BLaER1 (cell line): Measurements from ENCODE around the gene RWDD4.
"Not testable (repeated sequence)": the region's sequence is repeated elsewhere in the genome, so short reads cannot be mapped to it uniquely, and the experiment has no call there.

Source experiments
- H3K27ac ChIP-seq: shearing (Covaris generic); formaldehyde crosslinking; 2 replicates; pipeline ENCODE4 v1.8.1; 2022
- H3K27me3 ChIP-seq: shearing (Covaris generic); formaldehyde crosslinking; 2 replicates; pipeline ENCODE4 v1.8.1; 2022
- H3K36me3 ChIP-seq: shearing (Covaris generic); formaldehyde crosslinking; 2 replicates; pipeline ENCODE4 v1.8.1; 2022
- H3K4me1 ChIP-seq: shearing (Covaris generic); formaldehyde crosslinking; 2 replicates; pipeline ENCODE4 v1.8.1; 2022
- H3K4me2 ChIP-seq: shearing (Covaris generic); formaldehyde crosslinking; 2 replicates; pipeline ENCODE4 v1.8.1; 2022
- H3K4me3 ChIP-seq: shearing (Covaris generic); formaldehyde crosslinking; 2 replicates; pipeline ENCODE4 v1.8.1; 2022
- H3K9ac ChIP-seq: shearing (Covaris generic); formaldehyde crosslinking; 2 replicates; pipeline ENCODE4 v1.8.1; 2022
- H3K9me3 ChIP-seq: shearing (Covaris generic); formaldehyde crosslinking; 2 replicates; pipeline ENCODE4 v1.8.1; 2022
- H4K20me1 ChIP-seq: shearing (Covaris generic); formaldehyde crosslinking; 2 replicates; pipeline ENCODE4 v1.8.1; 2022
- Cebpa-rat ChIP-seq: shearing (Covaris generic); IDR thresholded peaks from 2 replicates; pipeline ENCODE4 v1.8.1; 2022

RWDD4 gene

DNA sequence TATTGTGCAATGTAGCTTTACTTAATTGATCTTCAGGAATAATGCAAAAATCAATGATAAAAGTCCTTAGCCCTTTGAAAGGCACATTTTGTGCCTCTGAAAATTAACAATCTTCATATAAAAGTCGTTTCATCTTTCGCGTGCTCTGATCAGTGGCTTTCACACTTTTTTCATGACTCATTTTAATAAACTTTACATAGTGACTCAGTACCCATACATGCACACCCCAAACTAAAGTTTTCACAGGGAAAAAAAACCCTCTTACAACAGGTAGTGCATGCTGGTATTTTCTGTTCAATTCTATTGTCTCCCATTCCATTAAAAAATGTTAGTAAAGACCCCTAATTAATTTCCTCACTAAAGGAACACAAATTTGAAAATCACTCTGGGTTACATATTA, 21.5 kb downstream of the RWDD4 start:
- Histone ChIP-seq H3K4me1 (no peaks in the 10 kb centered on the region), H3K27me3 (no peaks in the 10 kb centered on the region), H3K36me3 (peaks cover 11% of the 10 kb centered on the region), H4K20me1 (no peaks in the 10 kb centered on the region), H3K4me3 (no peak overlapping the region), H3K9me3 (peaks cover 2% of the 10 kb centered on the region; the same call in 1 of the 2 replicates), H3K9ac (no peak overlapping the region), H3K4me2 (no peak overlapping the region), H3K27ac (no peak overlapping the region)
- no peak for TF ChIP-seq Cebpa-rat

DNA sequence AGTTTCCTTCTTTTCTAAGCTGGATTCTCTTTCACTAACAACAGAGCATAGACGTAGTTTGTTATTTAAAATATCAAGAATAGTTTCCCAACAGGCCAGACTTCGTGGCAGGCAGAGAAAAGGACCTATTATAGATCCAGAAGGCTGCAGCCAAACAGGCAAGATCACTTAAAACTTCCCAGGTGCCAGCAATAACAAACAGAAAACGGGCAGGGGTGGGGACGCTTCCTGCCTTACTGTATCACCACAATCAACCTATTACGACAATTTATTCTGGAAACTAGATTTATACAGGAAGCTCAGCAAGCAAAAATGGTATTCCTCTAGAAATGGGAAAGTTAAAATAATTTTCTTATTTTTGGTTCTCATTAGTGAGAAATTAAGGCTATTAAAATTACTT, 22.1 kb downstream of the RWDD4 start:
- Histone ChIP-seq H3K9me3 (no peaks in the 10 kb centered on the region), H3K4me2 (no peak overlapping the region), H3K9ac (no peak overlapping the region), H3K27ac (no peak overlapping the region), H3K4me3 (no peak overlapping the region), H3K4me1 (no peaks in the 10 kb centered on the region), H3K36me3 (peaks cover 6% of the 10 kb centered on the region; the same call in 1 of the 2 replicates), H4K20me1 (no peaks in the 10 kb centered on the region), H3K27me3 (no peaks in the 10 kb centered on the region)
- no peak for TF ChIP-seq Cebpa-rat

DNA sequence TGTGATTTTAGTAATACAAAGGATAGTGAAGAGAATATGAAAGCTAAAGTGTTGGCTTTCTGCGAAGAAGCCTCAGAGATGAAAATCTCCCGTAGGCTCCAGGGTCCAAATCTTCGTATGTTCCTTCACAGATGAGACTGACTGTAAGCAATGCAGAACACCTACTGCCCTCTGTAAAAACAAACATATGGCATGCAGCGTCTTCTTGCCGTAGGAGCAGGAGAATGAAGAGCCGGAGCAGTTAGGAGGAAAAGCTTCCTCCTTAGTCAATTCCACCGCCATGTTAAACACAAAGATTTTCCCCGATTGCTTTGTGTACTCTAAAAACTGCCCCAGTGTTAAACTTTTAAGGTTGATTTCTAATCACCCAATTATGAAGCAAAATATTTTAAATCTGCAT, 22.5 kb downstream of the RWDD4 start:
- TF ChIP-seq Cebpa-rat, result no peak
- H3K9ac ChIP-seq, result no peak overlapping the region
- no peak overlapping the region for H3K27ac ChIP-seq

DNA sequence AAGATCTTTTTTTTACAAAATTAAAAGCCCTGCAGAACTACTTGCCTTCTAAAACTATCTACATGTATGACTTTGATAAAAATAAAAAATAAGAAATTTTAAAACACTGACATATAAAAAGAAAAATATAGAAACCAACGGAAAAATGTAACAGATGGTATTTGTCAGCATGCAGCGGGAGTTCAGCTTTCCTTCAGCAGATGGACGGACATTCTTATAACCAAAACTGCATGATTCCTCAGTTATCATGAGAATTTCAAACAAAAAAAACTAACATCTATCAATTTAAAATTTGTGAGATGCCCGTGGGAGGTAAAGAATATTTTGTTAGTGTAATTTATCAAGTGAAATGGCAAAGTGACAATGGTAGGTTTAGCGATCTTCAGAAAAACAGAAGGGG, 23.2 kb downstream of the RWDD4 start:
- no peak overlapping the region for H3K4me3 ChIP-seq
- no peaks in the 10 kb centered on the region for H4K20me1 ChIP-seq
- H3K9ac ChIP-seq, result no peak overlapping the region
- no peak for TF ChIP-seq Cebpa-rat
- H3K27me3 ChIP-seq, result no peaks in the 10 kb centered on the region
- no peak overlapping the region for H3K27ac ChIP-seq
- H3K4me2 ChIP-seq, result no peak overlapping the region
- H3K9me3 ChIP-seq, result no peaks in the 10 kb centered on the region
- H3K4me1 ChIP-seq, result no peaks in the 10 kb centered on the region
- H3K36me3 ChIP-seq, result peaks cover 5% of the 10 kb centered on the region; the same call in 1 of the 2 replicates

More for the DNA sequence above, 22.5 kb downstream of the RWDD4 start:
- H3K9me3 ChIP-seq, result no peaks in the 10 kb centered on the region
- H3K27me3 ChIP-seq, result no peaks in the 10 kb centered on the region
- H3K4me3 ChIP-seq, result no peak overlapping the region
- no peaks in the 10 kb centered on the region for H4K20me1 ChIP-seq
- no peak overlapping the region for H3K4me2 ChIP-seq
- no peaks in the 10 kb centered on the region for H3K4me1 ChIP-seq
- H3K36me3 ChIP-seq, result peaks cover 5% of the 10 kb centered on the region; the same call in 1 of the 2 replicates

DNA sequence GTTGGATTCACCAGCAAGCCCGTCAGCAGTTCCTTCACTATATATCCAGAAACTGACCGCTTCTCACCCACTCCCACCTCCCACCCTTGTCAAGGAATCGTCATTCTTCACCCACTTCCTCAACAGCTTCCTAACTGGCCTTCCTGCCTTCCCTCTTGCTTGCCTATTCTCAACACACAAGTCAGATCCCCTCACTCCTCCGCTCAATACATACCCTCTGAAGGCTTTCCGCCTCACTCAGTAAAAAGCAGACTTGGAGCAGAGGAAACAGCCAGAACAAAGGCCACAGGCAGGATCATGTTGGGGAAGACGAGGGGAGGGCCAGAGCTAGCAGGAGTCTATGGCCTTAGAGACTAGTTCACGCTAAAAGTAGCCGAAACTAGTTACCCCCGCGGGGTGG, 23.7 kb downstream of the RWDD4 start:
- Histone ChIP-seq H4K20me1 (no peaks in the 10 kb centered on the region), H3K27me3 (no peaks in the 10 kb centered on the region), H3K9ac (no peak overlapping the region), H3K36me3 (peaks cover 5% of the 10 kb centered on the region; the same call in 1 of the 2 replicates), H3K4me2 (no peak overlapping the region), H3K4me3 (no peak overlapping the region), H3K9me3 (no peaks in the 10 kb centered on the region), H3K27ac (no peak overlapping the region), H3K4me1 (no peaks in the 10 kb centered on the region)
- no peak for TF ChIP-seq Cebpa-rat

DNA sequence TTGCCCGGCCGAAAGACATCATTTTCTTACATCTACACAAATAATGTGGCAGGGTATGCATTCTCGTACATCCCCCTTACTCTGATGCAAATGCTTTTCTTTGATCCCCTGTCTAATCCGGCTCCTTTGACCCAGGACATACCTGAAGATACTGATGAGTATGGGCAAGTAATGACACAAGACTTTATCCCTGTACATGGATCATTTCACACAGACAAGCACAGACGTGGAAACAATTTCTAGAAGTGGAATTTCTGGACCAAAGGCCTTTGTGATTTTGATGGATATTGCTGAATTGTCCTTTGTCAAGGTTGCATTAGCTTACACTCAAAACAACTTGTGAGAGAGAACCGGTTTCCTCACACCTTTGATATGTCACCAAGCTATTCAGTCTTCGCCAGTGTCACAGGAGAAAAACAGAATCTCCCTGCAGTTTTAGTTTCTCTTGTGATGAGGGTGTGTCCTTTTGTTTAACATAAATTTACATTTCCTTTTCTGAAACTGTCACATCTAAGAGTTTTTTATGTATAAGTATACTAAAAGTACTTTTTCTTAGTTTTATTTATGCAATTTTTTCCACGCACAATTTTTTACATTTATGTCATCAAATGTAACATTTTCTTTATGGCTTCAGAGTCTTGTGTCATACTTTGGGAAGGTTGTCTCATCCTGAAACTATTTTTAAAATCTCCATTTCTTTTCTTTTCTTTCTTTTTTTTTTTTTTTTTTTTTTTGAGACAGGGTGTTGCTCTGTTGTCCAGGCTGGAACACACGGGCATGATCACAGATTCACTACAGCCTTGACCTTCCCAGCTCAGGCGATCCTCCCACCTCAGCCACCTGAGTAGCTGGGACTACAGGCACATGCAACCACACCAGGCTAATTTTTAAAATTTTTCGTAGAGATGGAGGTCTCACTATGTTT, 25.2 kb downstream of the RWDD4 start:
- H3K9ac ChIP-seq, result no peak overlapping the region
- no peaks in the 10 kb centered on the region for H3K9me3 ChIP-seq
- no peaks in the 10 kb centered on the region for H3K27me3 ChIP-seq
- no peaks in the 10 kb centered on the region for H3K36me3 ChIP-seq
- H3K4me2 ChIP-seq, result no peak overlapping the region
- H3K4me1 ChIP-seq, result no peaks in the 10 kb centered on the region
- H4K20me1 ChIP-seq, result no peaks in the 10 kb centered on the region
- no peak overlapping the region for H3K4me3 ChIP-seq
- no peak overlapping the region for H3K27ac ChIP-seq
- no peak for TF ChIP-seq Cebpa-rat

DNA sequence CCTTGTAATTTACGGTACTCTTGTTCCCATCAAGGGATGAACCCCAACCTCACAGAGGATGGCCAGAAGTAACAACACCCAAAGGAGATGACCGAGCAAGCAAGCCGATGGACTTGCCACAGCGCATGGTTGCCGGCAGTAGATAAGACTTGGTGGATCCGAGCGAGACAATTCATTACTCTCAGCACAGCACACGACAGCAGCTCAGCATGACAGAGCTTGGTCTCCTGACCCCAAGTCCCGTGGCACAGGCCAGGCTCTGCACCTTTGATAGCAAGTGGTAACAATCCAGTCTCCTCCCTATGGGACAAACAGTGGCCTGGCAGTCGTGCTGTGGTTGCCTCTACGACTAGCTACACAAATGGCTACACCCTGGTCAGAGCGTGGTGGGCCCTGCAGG, 26.3 kb downstream of the RWDD4 start:
- Histone ChIP-seq H3K36me3 (no peaks in the 10 kb centered on the region), H3K9me3 (no peaks in the 10 kb centered on the region), H3K4me3 (no peak overlapping the region), H3K4me1 (no peaks in the 10 kb centered on the region), H3K27me3 (no peaks in the 10 kb centered on the region), H3K27ac (no peak overlapping the region), H4K20me1 (no peaks in the 10 kb centered on the region), H3K4me2 (no peak overlapping the region), H3K9ac (no peak overlapping the region)
- no peak for TF ChIP-seq Cebpa-rat

DNA sequence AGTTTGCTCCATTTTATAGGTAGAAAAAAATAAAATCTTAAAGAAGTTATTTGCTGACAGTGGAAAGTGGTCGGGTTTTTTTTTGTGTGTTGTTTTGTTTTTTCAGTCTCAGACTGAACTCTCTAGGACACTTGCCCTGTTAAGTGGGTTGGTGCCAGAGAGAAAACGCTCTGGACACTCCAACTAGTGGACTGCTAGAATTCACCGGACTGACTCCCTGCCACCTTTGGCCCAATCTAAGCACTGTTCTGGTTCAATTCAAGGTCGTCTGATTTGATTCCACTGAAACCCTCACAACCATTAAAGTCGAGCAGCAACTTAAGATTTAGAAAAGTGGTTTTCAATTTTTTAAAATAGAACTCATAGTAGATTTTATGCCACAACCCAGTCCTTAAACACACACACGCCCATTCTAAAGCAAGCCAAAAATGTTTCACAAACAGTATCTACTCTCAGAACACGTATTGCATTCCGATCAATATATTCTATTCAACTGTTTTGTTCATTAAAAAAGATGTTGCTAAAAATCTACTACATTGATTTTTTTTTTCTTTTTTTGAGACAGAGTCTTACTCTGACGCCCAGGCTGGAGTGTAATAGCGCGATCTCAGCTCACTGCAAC, 27.3 kb downstream of the RWDD4 start:
- TF ChIP-seq Cebpa-rat, result no peak
- Histone ChIP-seq H3K9me3 (no peaks in the 10 kb centered on the region), H3K4me1 (no peaks in the 10 kb centered on the region), H3K9ac (no peak overlapping the region), H3K4me2 (no peak overlapping the region), H3K27ac (no peak overlapping the region), H4K20me1 (no peaks in the 10 kb centered on the region), H3K36me3 (no peaks in the 10 kb centered on the region), H3K27me3 (no peaks in the 10 kb centered on the region), H3K4me3 (no peak overlapping the region)

DNA sequence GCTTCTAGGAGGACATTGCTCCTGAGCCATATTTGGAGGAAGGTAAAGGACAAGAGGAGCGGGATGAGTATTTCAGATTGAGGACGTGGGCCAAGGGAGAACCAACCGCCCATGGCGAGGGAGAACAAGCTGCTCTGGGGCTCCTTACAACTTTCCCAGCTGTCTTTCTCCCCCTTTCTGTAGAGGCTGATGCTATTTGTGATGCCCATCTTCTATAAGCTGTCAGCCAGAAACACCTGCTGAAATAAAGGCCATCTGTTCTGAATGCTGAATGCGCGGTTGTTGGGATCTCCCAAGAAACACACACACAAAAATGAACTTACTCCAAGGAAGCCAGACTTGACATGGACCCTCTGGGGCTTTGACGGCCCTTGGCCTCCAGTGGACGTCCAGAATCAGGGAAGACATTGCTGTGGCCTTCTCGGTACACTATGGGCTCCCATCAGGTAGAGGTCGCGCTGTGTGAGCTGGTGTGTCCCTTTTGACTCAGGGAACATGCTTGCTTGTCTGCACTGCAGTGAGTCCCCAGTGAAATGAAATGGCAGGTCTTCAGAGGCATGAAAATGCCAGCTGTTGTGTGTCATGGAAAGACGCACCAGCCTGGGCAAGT, 30.9 kb downstream of the RWDD4 start:
- no peak for TF ChIP-seq Cebpa-rat
- Histone ChIP-seq H3K9ac (no peak overlapping the region), H4K20me1 (no peaks in the 10 kb centered on the region)

DNA sequence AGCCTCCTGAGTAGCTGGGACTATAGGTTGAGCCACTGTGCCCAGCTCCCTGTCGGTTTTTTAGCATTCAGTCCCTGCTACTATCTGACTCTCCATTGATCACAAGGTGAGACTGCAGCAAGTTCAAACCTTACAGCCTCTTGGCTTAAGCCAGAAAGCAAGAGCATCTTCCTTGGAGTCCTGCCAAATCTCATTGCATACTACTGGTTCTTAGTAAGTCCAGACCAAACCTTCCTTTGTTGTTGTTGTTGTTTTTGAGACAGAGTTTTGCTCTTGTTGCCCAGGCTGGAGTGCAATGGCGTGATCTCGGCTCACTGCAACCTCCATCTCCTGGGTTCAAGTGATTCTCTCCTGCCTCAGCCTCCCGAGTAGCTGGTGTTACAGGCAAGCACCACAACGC, 31.7 kb downstream of the RWDD4 start:
- not testable (repeated sequence) for H3K27ac ChIP-seq, H3K4me1 ChIP-seq, H3K9me3 ChIP-seq, H3K27me3 ChIP-seq, H3K9ac ChIP-seq, H3K4me2 ChIP-seq, H4K20me1 ChIP-seq, H3K36me3 ChIP-seq, H3K4me3 ChIP-seq

More for the DNA sequence above, 30.9 kb downstream of the RWDD4 start:
- Histone ChIP-seq H3K27ac (no peak overlapping the region), H3K4me2 (no peak overlapping the region), H3K36me3 (no peaks in the 10 kb centered on the region), H3K9me3 (no peaks in the 10 kb centered on the region), H3K27me3 (no peaks in the 10 kb centered on the region), H3K4me3 (no peak overlapping the region), H3K4me1 (no peaks in the 10 kb centered on the region)
